Urinary bladder (tissue), 4 donors: ENCODE measurements around the gene ASB16. TPM values are rescaled to one million over a fixed set of nuclear protein-coding genes. Genes with fewer than 3 reads are reported as not detected.
A peak's percentile ranks its signal among the peaks of the same experiment; 100 is the strongest.

Experiments
- DNase-seq: peaks from one replicate; pipeline ENCODE4 v3.0.0-alpha.2; 2015; ENCODE audit errors: extremely low spot score
- H3K27ac ChIP-seq: one replicate; pipeline ENCODE4 v1.5.1; 2013; ENCODE audit warnings: low read depth, mild to moderate bottlenecking, moderate library complexity
- H3K36me3 ChIP-seq: one replicate; pipeline ENCODE4 v1.6.1; 2013; ENCODE audit warnings: mild to moderate bottlenecking, moderate library complexity; ENCODE audit not compliant: insufficient read depth
- H3K4me1 ChIP-seq: one replicate; pipeline ENCODE4 v1.6.1; 2013; ENCODE audit warnings: mild to moderate bottlenecking, moderate library complexity; ENCODE audit not compliant: insufficient read depth
- H3K4me3 ChIP-seq: one replicate; pipeline ENCODE4 v1.5.1; 2013; ENCODE audit warnings: low read depth, low read length
- WGBS: extraction: QIAGEN DNeasy Blood & Tissue Kit; methylation state at CpG from one replicate; pipeline ENCODE4 v1.1.7; 2013; 5-methylcytosine and 5-hydroxymethylcytosine counted together
- polyA plus RNA-seq: library from polyadenylated mRNA; stranded (reverse); fragments of 200-250 nt; gene quantifications from one replicate; pipeline ENCODE4 v1.2.3, GENCODE V29; 2013
- small RNA-seq: library from RNA; depleted of rRNA; stranded (forward); fragments of <200 nt; gene quantifications from one replicate; pipeline ENCODE3, GENCODE V24; 2014
- total RNA-seq: library from RNA; depleted of rRNA; stranded (reverse); fragments of >200 nt; gene quantifications from one replicate; pipeline ENCODE4 v1.2.3, GENCODE V29; 2014
- donor health status: healthy with polysubstance abuse.
- donor health status: healthy.

ASB16 gene
- total and polyA plus RNA-seq, 2 donors = 0.69 to 1.2 TPM

- Histone ChIP-seq H3K4me3 (peak overlapping the region; percentile 95), H3K27ac (peak overlapping the region; percentile 86), H3K4me1 (no peaks in the 10 kb centered on the region), H3K36me3 (no peaks in the 10 kb centered on the region)
- no peak for DNase-seq
- 1% methylated on average over 36 of the region's 36 CpGs for WGBS
These were observed 51.8 kb downstream of the ASB16 start for GRCh38 chr17:44222112-44222869.

DNA sequence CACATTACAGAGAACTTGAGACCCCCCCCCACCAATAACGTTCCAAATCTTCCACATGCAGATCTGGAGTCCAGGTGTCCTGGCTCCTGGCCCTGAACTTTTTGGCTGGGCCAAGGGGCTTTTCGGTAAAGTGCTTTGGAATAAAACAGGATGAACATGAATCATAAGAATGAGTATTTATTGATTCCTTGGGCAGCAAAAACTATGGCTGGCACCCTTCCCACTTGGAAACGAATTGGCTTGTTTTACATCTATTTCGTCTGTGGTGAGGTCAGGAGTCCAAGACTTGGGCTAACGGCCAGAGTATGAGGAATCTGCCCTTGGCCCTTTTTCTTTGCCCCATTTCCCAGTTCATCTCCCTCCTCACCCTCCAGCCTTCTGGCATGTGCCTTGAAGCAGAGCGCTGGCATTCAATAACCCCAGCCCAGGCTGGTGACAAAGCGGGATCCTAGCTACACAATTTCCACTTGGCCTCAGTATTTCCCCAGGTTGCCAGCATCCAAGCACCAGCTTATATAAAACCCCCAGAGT, 53.1 kb downstream of the ASB16 start:
- H3K36me3 ChIP-seq = no peaks in the 10 kb centered on the region
- H3K27ac ChIP-seq = no peak overlapping the region
- no peak for DNase-seq
- H3K4me1 ChIP-seq = no peaks in the 10 kb centered on the region
- H3K4me3 ChIP-seq = no peak overlapping the region
- WGBS = 39% methylated on average over 7 of the region's 7 CpGs

Small RNA genes within 50 kb of the gene (small RNA-seq; reads per million reads assigned to genes)
- gene MIR6782 = not detected
- not detected for gene RNU6-131P

Other genes starting within 250 kb of the ASB16 start
- not detected for gene PPY, start 228.2 kb upstream of the ASB16 start, total RNA-seq
- gene PPY, start 228.2 kb upstream of the ASB16 start, polyA plus RNA-seq = not detected
- gene PYY, start 216.8 kb upstream of the ASB16 start, total RNA-seq = not detected
- not detected for gene PYY, start 216.8 kb upstream of the ASB16 start, polyA plus RNA-seq
- gene NAGS, start 166.1 kb upstream of the ASB16 start, total RNA-seq = 0.90 TPM
- 2.1 TPM for gene NAGS, start 166.1 kb upstream of the ASB16 start, polyA plus RNA-seq
- 39.0 TPM for gene TMEM101, start 155.7 kb upstream of the ASB16 start, total RNA-seq
- gene TMEM101, start 155.7 kb upstream of the ASB16 start, polyA plus RNA-seq = 39.7 TPM
- 17.2 TPM for gene LSM12, start 104.0 kb upstream of the ASB16 start, total RNA-seq
- gene LSM12, start 104.0 kb upstream of the ASB16 start, polyA plus RNA-seq = 20.9 TPM
- gene G6PC3, start 100.0 kb upstream of the ASB16 start, total RNA-seq = 10.5 TPM
- 86.1 TPM for gene G6PC3, start 100.0 kb upstream of the ASB16 start, polyA plus RNA-seq
- gene HDAC5, start 47.1 kb upstream of the ASB16 start, total RNA-seq = 26.9 TPM
- gene HDAC5, start 47.1 kb upstream of the ASB16 start, polyA plus RNA-seq = 43.3 TPM
- gene HROB, start 28.8 kb upstream of the ASB16 start, total RNA-seq = 1.5 TPM
- 0.87 TPM for gene HROB, start 28.8 kb upstream of the ASB16 start, polyA plus RNA-seq
- gene TMUB2, start 16.3 kb downstream of the ASB16 start, total RNA-seq = 20.2 TPM
- gene TMUB2, start 16.3 kb downstream of the ASB16 start, polyA plus RNA-seq = 48.7 TPM
- 20.0 TPM for gene ATXN7L3, start 29.2 kb downstream of the ASB16 start, total RNA-seq
- gene ATXN7L3, start 29.2 kb downstream of the ASB16 start, polyA plus RNA-seq = 47.4 TPM
- 54.4 TPM for gene UBTF, start 49.0 kb downstream of the ASB16 start, total RNA-seq
- gene UBTF, start 49.0 kb downstream of the ASB16 start, polyA plus RNA-seq = 76.9 TPM
- gene SLC4A1, start 97.4 kb downstream of the ASB16 start, total RNA-seq = 6.7 TPM
- gene SLC4A1, start 97.4 kb downstream of the ASB16 start, polyA plus RNA-seq = not detected
- 2.0 TPM for gene RUNDC3A, start 137.9 kb downstream of the ASB16 start, total RNA-seq
- gene RUNDC3A, start 137.9 kb downstream of the ASB16 start, polyA plus RNA-seq = 1.8 TPM
- gene SLC25A39, start 154.1 kb downstream of the ASB16 start, total RNA-seq = 27.9 TPM
- 74.9 TPM for gene SLC25A39, start 154.1 kb downstream of the ASB16 start, polyA plus RNA-seq
- 155 TPM for gene GRN, start 174.6 kb downstream of the ASB16 start, total RNA-seq
- 241 TPM for gene GRN, start 174.6 kb downstream of the ASB16 start, polyA plus RNA-seq
- gene FAM171A2, start 193.1 kb downstream of the ASB16 start, total RNA-seq = 5.7 TPM
- gene FAM171A2, start 193.1 kb downstream of the ASB16 start, polyA plus RNA-seq = 0.84 TPM
- gene ITGA2B, start 218.9 kb downstream of the ASB16 start, total RNA-seq = 2.3 TPM
- gene ITGA2B, start 218.9 kb downstream of the ASB16 start, polyA plus RNA-seq = 0.56 TPM